NCI-H748 treated with DMSO at 0.1 percent for 48 hours (cell line): ENCODE results near the gene DAG1.
"Not testable (repeated sequence)": the region's sequence is repeated elsewhere in the genome, so short reads cannot be mapped to it uniquely, and the experiment has no call there.

ENCODE experiments used
- DNase-seq: peaks from one replicate; lab custom pipeline; 2025; lab: John Stamatoyannopoulos, UW

Gene DAG1

DNA sequence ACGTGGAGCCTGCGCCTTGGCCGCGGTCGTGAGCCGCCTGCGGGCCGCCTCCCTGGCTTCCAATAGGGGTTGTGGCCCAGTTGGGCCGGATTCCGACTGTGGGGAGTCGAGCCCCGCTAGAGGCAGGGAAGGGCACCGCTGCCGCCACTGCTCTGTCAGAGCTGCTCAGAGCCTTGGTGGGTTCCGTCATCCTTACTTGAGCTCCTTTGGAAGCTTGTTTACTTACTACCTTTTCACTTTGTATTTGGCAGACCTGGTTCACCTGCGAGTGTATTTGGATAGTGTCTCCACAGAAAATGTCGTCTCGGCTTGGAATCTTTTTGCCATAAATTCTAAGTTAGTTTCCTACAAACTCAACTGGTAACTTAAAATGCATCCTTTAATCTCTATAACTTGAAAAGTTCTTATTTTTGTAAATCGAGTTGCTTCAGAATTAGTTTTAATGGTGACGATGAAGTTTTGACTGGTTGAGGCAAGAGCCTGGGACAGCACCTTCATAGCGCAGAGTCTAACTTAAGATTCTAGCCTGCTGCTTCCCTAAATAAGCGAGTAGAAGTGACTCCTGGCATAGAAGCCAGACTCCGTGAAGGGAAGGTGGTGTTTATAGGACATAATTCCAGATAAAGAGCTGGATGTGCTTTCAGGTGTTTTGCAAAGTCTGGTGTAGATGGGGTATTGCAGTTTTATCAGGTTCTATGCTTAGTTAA, 800 bp downstream of the DAG1 start:
- no peak for DNase-seq

DNA sequence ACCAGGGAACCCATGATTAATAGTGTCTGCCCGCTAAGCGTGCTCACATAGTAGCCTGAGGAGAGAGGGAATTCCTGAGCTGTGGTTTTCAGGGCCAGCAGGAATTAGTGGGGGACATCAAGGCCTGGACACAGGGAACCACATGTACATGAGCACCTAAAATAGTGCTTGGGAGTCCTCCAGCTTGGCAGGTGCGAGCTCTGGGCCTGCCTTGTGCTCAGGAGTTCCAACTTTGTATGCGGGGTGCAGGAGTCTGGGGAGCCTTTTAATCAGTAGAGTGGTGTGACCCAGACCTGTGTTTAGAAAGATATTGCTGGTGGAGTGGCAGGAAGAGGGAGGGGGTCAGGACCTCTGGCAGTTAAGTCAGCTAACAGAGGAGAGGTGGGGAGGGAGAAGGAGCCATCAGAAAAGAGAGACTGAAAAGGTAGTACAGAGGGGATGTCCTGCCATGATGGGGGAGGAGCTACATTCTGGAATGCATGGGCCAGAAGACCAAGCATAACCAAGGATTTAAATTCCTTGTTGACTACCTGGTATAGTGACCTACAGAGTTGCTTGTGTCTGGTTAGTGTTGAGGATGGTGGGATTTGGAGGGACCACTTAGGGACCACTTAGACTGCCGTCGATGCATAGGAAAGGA, 1.9 kb downstream of the DAG1 start:
- DNase-seq, result no peak

DNA sequence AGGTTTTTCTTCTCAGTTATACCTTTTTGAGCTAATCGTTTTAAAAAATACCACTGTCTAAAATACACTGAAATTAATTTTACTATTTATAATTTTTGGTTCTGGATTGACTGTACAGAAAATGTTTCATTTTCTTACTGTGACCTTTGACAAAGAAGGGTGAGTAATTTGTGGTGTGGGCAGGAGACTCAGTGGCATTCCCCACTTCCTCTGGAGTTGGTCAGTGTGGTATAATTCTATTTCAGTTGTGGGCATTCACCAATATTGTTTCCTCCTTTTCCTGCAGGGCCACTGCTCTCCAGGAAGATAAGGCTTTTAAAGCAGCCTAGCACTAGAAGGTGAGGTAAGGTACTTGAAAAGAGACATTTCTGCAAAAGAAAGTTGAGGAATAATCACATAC, 6.5 kb downstream of the DAG1 start:
- no peak for DNase-seq

DNA sequence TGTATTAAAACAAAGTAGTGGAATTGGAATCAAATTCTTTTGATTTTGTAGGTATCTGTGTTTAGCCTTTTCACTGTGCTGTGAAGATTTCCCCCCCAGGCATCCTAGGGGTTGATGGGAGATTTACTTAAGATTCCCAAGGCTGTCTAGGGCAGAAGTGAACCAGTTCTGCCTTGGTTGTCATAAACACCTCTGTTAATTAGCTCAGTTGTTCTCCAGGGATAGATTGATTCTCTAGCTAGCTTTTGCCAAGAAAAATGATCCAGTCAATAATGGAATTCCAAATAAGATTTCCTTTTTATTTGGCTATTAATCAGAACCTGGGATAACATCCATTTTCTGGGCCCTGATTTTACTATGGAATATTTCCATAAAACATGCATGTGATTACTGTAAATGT, 12.7 kb downstream of the DAG1 start:
- DNase-seq, result no peak

DNA sequence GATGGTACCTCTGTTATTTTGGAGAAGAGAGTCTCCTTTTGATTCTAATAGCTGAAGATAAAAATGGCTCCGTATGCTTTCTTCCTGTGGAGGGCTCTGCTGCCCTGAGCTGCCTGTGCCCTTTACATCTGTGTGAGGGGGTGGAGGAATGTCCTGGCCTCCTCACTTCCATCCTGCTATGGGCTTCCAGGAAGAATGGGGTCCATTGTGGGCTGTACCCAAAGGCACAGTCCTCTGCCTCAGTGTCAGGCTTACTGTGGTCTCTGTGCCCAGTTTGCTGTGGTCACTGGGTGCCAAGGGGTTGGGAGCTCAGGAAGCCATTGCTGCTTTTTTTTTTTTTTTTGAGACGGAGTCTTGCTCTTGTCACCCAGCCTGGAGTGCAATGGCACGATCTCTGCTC, 14.4 kb downstream of the DAG1 start:
- no peak for DNase-seq

DNA sequence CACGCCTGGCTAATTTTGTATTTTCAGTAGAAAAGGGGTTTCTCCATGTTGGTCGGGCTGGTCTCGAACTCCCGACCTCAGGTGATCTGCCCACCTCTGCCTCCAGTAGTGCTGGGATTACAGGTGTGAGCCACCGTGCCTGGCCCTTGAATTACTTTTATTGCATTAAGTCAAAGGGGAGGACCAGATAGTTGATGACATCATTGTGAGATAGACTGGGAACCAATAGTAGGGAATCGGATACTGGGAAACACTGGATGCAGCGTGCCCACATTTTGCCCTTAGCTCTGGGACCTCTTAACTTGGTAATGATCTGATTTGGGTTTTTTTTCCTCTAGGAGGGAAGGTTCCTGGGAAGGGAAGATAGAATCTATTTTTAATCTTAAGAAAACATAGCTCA, 19.2 kb downstream of the DAG1 start:
- no peak for DNase-seq

DNA sequence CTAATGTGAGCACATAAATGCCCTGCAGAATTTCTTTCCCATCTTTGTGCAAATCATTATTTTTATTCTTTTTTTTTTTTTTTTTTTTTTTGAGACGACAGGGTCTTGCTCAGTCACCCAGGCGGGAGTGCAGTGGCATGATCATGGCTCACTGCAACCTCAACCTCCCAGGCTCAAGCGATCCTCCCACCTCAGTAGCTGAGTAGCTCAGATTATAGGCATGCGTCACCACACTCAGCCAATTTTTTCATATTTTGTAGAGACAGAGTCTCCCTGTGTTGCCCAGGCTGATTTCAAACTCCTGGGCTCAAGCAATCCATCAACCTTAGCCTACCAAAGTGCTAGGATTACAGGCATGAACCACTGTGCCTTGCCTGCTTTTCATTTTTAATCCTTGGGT, 22.9 kb downstream of the DAG1 start:
- no peak for DNase-seq

DNA sequence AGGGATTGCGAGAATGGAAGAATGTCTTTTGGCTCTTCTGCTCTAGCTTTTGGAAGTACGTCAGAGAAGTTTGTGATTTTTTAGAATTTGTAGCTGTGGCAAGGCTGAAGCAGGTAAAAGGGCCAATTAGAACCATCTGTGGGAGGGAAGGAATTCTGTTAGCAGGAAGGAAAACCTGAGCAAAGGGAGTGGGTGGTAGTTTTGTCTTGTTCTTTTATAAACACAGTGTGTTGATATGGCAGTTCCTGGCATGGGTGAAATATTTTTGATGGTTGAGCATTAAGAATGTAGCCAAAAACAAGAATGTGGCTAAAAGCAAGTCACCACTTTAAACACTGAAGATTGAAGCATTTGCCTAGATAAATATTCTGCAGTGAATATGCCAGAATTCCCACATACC, 23.8 kb downstream of the DAG1 start:
- no peak for DNase-seq

DNA sequence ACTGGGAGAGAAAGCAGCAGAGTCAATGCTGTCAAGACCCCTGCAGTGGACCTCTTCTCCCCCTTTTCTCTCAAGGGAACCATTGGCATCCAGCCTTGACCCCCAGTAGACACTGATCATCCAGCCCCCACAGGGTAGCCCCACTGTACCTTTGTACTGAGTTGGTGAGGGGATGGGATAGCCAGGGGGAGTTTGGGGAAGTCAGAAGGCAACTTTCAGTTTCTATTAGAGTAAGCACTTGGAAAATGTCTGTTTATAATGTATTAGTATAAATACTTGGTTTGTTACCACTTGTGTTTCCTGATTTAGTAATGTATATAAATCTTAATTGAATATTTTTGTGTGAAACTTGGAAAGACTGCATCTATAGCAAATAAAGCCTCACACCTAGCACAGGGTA, 25.0 kb downstream of the DAG1 start:
- no peak for DNase-seq

DNA sequence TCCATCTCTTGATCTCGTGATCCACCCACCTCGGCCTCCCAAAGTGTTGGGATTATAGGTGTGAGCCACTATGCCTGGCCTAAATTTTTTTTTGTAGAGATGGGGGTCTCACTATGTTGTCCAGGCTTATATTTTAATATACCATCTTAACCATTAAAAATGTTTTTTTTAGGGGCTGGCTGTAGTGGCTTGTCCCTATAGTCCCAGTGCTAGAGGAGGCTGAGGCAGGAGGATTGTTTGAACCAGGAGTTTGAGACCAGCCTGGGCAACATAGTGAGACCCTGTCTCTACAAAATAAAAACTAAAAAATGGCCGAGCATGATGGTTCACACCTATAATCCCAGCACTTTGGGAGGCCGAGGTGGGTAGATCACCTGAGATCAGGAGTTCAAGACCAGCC, 26.8 kb downstream of the DAG1 start:
- not testable (repeated sequence) for DNase-seq

DNA sequence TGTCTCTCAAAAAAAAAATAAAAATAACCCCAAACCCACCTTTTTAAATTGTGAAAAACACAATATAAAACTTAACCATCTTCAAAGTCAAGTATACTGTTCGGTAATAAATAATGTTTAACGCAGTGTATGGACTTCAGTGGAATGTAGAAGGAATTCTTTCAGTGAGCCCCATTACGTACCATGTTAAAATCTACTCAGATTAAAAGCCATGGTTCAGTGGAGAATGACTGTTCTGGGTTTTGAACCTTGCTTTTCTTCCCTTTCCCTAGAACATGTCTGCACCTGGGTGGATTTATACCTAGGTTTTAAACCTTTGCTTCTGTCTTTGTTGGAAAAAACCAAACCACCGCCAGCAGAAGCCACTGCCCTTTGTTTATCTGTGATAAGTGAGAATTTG, 27.5 kb downstream of the DAG1 start:
- no peak for DNase-seq

DNA sequence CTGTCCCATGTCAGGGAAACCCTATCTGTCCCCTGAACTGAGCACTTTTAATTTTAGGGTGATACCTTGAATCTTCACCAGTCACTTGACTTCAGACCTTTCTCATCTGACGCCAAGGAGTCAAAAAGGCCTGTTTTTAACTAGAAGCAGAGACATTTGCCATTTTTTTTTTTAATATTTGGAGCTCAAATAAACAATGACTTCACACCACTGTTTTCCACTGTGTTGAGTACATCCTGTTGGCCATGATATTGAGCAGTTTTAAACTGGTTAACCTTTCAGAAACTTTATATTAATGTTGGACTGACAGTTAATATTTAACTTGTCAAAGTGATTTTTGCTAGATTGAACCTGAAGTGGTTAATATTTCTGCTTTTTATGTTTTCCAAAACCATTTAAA, 28.2 kb downstream of the DAG1 start:
- no peak for DNase-seq

DNA sequence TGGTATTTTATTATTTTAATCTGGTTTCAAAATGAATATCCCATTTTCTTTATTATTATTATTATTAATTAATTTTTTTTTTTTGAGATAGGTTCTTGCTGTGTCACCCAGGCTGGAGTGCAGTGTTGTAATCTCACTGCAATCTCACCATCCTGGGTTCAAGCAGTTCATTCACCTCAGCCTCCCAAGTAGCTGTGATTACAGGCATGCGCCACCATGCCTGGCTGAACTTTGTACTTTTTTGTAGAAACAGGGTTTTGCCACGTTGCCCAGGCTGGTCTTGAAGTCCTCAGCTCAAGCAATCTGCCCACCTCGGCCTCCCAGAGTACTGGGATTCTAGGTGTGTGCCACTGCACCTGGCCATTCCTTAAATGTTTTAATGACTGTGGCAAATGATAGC, 28.6 kb downstream of the DAG1 start:
- no peak for DNase-seq

DNA sequence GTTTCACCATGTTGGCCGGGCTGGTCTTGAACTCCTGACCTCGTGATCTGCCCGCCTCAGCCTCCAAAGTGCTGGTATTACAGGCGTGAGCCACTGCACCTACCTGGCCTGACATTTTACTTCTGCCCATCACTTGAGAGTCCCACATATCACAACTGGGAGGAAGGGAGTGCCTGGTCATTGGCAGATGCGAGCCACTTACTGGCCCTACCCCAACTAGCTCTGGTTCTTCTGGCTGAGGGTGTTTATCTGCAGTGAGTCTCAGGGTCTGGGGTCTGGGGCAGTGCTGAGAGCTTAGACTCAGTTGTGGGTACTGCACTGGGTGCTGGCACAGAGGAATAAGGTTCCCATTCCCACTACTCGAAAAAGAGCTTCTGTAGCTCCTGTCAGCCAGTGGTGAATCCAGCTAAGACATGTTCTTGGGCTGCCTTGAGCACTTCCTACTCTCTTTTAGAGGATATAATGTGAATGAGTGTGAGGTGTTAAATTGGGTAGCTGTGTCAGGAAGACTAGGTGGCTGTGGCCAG, 30.2 kb downstream of the DAG1 start:
- DNase-seq, result no peak

DNA sequence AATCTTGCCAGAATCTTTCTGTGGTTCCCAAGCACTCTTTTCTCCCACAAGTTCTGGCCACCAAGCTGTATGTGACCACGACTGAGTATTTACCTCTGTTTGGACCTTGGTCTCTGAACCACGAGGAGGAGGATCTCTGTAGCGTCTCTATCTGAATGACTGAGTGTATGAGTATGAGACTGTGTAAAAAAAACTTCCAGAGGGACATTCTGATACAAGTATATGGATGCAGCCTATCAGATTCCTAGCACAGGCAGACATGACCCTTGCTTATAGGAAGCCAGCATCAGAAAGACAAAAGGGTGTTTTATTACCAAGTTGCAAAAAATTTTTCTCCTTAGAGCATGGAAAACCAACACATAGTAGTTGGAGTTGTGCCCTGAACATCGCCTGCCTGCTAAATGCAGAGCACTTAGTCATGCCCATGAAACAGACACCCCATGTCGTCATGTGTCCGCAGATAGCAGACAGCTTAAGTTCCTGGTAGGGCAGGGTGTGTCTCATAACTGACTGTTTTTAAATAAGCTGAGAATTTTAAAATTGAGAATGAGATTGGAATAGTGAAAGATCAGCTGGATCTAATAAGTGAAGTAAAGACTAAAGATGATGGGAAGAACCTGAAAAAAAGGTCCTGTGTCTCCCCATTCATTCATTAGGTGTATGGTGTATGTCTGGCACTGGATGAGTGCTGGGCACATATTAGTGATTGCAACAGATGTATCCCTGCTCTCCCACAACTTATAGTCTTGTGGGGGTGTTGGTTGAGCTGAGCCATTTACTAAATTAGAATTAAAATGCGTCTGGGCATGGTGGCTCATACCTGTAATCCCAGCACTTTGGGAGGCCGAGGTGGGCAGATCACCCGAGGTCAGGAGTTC, 30.9 kb downstream of the DAG1 start:
- no peak for DNase-seq

DNA sequence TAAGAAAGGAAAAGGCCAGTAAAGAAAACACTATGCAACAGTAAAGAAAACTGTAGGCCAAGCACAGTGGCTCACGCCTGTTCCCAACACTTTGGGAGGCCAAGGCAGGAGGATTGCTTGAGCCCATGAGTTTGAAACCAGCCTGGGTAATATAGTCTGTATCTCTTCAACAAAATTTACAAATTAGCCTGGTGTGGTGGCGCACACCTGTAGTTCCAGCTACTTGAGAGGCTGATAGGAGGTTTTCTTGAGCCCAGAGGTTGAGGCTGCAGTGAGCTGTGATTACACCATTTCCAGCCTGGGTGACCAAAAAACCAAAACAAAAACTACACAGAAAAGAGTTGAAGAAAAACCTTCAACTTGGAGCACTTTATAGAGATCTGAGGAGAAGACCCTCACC, 31.8 kb downstream of the DAG1 start:
- DNase-seq, result no peak

DNA sequence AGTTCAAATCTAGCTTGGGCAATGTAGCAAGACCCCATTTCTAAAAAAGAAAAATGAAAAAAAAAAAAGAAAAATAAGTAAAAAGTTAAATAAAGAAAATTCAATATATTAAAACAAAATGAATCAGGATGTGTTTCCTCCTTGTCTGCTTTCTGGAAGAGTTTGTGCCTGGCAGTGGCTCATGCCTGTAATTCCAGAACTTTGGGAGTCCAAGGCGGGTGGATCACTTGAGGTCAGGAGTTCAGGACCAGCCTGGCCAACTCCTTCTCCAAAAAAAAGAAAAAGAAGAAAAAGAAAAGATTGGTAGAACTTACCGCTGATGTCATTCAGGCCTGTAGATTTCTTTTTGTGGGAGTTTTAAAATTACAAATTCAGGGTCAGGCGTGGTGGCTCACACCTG, 36.8 kb downstream of the DAG1 start:
- no peak for DNase-seq

DNA sequence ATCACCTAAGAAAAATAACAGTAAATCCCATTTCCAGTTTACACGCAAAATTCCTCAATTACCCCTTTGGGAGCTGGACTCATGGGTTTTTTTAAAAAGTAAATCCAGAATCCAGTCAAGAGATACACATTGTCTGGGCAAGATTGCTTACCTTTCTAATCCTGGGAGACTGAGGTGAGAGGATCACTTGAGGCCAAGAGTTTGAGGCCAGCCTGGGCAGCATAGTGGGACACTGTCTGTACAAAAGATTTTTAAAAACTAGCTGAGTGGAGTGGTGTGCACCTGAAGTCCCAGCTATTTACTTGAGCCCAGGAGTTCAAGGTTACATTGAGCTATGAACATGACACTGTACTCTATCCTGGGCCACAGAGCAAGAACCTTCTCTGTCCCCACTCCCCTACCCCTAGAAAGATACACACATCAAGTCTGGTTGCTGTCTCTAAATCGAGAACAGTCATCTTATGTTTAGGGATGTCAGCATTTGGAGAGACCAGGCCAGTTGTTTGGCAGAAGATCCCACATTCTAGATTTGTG, 39.0 kb downstream of the DAG1 start:
- no peak for DNase-seq

DNA sequence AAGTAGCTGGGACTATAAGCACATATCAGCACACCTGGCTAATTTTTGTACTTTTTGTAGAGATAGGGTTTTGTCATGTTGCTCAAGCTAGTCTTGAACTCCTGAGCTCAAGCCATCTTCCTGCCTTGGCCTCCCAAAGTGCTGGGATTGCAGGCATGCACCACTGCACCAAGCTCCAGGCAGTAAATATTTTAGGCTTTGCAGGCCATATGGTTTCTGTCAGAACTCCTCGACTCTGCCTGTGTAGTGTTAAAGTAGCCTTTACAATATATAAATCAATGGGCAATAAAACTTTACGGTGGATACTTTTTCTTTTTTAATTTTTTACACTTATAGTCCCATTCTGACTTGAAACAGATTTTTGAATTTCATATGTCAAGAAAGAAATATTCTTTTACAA, 41.6 kb downstream of the DAG1 start:
- DNase-seq, result no peak

DNA sequence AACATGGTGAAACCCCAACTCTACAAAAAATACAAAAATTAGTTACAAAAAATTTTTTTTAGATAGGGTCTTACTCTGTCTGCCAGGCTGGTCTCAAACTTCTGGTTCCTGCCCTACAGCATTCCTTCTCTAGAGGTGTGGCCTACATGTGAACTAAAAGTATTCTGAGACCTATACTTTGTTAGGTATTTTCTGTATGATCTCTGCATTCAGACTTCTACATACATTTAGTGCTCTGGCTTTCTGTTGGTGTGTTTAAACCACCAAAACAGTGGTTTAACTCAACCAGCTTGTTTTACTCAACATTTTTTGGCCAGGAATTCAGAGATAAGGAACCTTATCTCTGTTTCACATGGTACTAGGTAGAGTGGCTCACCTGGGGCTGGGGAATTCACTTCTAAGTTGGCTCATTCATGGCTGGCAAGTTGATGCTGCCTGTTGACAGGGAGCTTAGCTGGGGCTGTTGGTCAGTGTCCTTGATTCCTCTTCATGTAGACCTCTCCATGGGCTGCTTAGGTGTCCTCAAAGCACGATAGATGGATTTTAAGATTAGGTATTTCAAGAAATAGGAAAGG, 42.8 kb downstream of the DAG1 start:
- no peak for DNase-seq

DNA sequence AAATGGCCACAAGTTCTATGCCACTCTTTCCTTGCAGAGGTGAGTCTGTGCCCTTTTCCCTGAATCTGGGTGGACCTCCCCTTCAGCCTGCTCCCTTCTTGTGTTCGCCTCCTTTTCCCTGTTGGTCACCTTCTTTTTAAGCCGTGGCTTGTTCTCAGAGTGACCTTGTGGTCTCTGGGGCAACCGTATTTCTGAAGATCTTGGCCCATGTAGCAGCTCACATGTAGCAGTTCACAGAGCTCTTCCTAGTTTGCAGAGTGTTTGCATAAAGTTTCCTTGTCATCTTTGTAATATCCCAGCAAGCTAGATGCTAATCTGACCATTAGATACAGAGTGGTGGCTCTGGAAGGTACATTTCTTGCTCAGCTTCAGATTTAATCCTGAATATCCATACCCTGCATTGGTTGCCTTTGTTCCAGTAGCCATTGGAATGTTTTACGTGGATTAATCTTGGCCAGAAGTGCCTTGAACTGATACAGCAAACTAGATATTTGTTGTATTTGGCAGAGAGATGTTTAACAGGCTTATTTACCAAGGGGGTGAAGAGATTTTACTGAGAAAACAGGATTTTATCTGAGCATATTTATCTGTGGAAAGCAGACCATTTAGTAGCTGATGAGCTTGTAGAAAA, 43.5 kb downstream of the DAG1 start:
- DNase-seq, result no peak

DNA sequence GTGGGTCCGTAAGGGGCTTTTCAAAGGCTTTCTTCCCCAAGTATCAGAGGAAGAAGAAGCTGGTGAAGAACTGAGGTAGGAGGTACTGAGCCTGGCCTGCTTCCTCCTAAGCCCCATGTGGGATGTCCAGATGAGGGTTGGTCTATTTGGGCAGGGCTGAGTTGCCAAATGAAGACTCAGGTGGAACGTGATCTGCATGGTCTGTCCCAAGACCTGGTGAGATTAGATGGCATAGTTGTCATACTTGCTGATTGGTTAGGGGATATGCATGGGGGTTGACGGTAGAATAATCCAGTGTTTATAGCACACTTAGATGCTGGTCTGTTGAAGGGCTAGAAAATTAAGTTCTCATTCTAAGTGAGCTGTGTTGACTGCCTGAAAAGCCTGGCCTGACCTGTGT, 47.9 kb downstream of the DAG1 start:
- DNase-seq, result no peak
